ENCODE data around the gene COL8A2.

The COL8A2 gene

DNA sequence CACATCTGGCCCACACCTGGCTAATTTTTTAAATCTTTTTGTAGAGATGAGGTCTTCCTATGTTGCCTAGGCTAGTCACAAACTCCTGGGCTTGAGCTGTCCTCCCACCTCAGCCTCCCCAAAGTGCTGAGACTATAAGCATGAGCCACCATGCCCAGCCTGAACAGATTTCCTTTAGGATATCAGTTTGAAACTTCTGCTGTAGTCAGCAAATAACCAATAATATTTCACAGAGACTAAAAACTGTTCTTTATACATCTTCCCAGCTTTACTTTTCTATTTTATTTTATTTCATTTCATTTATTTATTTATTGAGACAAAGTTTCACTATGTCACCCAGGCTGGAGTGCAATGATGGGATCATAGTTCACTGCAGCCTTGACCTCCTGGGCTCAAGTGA lies 71.0 kb downstream of the COL8A2 start:
- DNase-seq (ENCODE audit: low read depth) = no peak

DNA sequence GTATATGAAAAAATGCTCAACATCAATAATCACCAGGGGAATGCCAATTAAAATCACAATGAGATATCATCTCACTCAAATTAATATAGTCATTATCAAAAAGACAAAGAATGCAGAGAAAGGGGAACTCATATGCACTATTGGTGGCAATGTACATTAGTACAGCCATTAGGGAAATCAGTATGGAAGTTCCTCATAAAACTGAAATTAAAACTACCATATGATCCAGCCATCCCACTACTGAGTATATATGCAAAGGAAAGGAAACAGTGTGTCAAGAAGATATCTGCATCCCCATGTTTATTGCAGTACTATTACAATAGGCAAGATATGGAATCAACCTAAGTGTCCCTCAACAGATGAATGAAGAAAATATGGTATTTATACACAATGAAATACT lies 73.2 kb downstream of the COL8A2 start:
- DNase-seq (ENCODE audit: low read depth) = no peak

Measured in activated T-cell treated with anti-CD3 and anti-CD28 coated beads for 48 hours (primary cell).